Hindlimb muscle (tissue), 1 donor: ENCODE data around the gene SLC49A3. TPM values are rescaled to one million over a fixed set of nuclear protein-coding genes. Genes with fewer than 3 reads are reported as not detected.
"Not testable (repeated sequence)": the region's sequence is repeated elsewhere in the genome, so short reads cannot be mapped to it uniquely, and the experiment has no call there.

ENCODE experiments used
- DNase-seq: peaks from one replicate; pipeline ENCODE4 v3.0.0-alpha.2; 2013
- polyA plus RNA-seq: library from polyadenylated mRNA; unstranded; fragments of 120-200 nt; gene quantifications from one replicate; pipeline ENCODE4 v1.2.1, GENCODE V29; 2013; ENCODE audit not compliant: insufficient read length

SLC49A3 gene
- polyA plus RNA-seq = 19.1 TPM

GRCh38 chr4:688854-689681 is at the start of gene SLC49A3:
SLC49A3 (minus strand) TSS chr4:689151; CDS start chr4:689127, 24 bp downstream.
- DNase-seq = no peak

GRCh38 chr4:736561-736960 is 47.6 kb upstream of the SLC49A3 start:
- DNase-seq = not testable (repeated sequence)

GRCh38 chr4:735583-735982 is 46.6 kb upstream of the SLC49A3 start:
- DNase-seq = no peak

GRCh38 chr4:734951-735350 is 46.0 kb upstream of the SLC49A3 start:
- DNase-seq = no peak

DNA sequence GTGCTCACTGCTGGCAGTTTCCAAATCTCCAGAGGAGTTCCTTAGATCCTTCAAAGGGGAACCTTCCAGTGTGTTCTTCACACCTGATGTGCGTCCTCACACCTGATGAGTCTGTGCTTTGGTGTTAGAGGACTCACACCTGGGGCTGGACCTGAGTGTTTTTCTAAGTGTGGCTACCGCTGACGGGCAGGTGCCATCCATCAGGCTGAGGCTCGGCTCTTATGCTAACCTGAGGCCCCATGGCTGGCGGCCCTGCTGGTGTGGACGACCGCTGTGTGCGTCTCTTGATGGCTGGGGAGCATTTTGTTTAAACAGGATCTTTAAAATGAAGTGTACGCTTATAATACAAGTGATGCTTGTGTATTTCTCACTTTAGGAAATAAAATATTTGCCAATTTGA is 45.1 kb upstream of the SLC49A3 start:
- no peak for DNase-seq

DNA sequence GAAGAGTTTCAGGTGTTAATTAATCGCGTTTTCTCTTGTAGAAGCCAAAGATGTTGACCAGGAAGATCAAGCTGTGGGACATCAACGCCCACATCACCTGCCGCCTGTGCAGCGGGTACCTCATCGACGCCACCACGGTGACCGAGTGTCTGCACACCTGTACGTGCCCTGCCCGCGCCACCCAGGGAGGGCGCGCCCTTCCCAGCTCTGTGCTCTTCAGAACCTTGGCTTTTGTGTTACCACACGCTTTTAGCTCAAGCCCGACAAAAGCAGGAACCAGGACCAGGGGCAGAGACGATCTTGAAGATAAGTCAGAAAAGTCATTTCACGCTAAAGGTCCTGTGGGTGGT is 44.7 kb upstream of the SLC49A3 start:
- no peak for DNase-seq

DNA sequence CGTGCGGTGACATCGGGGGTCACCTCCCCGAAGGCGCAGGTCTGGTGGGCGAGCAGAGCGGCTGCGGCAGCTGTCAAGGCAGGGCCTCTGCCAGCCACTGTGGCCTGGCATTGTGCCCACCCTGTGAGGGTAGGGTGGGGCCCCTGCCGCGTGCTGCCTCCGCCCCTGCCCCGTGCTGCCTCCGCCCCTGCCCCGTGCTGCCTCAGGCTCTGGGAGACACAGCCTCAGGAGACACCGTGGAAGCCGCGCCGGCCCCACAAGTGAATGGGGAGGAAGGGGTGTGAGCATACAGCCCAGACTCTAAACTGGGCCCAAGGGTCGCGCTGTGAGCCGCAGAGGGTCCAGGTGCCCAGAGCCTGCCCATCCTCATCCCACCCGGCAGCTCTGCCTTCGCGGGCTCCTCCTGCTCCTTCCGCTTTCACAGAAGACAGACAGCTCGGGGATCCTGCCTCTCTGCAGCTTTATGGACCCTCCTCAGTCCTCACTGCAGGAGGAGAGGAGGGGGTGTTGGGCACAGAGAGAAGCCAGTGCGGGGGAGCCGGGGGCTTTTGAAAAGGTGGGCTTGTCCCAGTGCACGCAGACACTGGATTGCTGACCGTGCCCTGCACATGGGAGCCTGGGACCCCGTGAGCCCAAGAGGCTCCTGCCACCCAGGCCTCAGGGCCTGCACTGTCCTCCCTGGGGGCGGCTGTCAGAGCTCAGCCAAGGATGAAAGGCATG is 44.1 kb upstream of the SLC49A3 start:
- DNase-seq = no peak

DNA sequence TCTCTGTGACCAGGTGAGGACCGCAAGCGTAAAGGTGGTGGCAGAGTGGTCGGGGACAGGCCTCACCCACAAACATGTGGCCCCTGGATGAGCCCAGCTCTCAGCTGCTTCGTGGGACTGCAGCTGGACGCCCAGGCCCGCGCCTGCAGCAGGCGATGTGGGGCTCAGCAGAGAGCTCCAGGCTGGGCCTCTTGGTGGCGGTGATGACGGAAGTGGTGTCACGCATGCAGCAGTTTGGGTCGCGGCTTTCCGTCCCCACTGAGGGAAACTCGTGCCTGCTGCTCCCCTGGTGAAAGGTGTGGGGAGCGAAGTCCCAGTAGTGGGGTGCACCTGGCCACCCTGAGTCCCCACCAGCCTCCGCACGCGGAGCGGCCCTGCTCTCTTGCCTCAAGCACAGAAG is 43.5 kb upstream of the SLC49A3 start:
- DNase-seq = no peak

DNA sequence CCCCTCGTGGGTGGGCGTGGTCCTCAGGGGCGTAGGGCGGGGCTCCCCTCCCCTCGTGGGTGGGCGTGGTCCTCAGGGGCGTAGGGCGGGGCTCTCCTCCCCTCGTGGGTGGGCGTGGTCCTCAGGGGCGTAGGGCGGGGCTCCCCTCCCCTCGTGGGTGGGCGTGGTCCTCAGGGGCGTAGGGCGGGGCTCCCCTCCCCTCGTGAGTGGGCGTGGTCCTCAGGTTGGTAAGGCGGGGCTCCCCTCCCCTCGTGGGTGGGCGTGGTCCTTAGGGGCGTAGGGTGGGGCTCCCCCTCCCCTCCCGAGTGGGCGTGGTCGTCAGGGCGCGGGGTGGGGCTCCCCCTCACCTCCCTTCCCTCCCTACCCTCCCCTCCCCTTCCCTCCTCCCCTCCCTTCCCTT is 43.0 kb upstream of the SLC49A3 start:
- not testable (repeated sequence) for DNase-seq

DNA sequence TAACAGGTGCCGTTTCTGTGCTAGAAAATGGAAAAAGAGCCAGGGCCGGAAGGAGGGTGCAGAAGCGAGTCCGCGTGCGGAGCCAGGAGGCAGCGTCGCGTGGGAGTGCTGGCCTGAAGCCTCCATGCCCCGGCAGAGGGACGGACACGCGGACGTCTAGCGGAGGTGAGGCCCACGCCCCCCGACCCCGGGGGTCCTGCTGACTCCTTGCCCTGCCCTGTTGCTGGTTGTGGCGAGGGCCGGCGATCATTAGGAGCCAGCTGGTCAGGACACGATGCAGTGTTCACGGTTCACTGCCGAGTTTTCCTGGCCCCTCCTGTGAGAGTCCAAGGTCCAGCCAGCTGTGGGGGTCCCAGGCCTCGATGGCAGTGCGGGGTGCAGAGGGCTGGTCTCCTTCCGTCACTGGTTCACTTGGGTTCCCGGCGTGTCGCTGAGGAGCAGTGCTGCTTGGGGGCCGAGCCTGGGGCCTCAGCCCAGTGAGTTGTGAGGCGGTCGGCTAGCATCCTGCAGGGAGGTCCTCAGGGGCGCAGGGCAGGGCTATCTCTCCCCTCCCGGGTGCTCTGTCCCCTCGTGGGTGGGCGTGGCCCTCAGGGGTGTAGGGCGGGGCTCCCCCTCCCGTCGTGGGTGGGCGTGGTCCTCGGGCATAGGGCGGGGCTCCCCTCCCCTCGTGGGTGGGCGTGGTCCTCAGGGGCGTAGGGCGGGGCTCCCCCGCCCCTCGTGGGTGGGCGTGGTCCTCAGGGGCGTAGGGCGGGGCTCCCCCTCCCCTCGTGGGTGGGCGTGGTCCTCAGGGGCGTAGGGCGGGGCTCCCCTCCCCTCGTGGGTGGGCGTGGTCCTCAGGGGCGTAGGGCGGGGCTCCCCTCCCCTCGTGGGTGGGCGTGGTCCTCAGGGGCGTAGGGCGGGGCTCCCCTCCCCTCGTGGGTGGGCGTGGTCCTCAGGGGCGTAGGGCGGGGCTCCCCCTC is 42.3 kb upstream of the SLC49A3 start:
- not testable (repeated sequence) for DNase-seq

GRCh38 chr4:730511-730910 is 41.6 kb upstream of the SLC49A3 start:
- DNase-seq = no peak

- no peak for DNase-seq
These were observed 40.7 kb upstream of the SLC49A3 start for GRCh38 chr4:729336-730315.

DNA sequence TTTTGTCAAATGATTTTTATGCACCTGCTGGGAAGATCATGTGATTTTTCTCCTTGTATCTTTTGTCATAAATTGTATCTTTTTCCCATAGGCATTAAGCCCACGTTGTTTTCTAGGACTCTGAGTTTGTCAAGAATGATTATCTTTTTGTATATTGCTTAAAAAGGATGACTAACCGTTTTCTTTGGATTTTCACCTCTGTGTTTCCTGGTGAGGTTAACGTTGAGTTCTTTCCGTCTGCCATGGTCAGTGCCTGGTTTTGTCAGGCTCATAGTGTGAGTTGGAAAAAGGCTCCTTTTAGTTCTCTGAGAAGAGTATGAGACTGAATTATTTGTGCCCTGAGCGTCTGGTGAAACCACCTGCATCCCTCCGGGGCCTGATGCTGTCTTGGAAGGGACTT is 38.6 kb upstream of the SLC49A3 start:
- DNase-seq = no peak

GRCh38 chr4:726838-727237 is 37.9 kb upstream of the SLC49A3 start:
- no peak for DNase-seq

DNA sequence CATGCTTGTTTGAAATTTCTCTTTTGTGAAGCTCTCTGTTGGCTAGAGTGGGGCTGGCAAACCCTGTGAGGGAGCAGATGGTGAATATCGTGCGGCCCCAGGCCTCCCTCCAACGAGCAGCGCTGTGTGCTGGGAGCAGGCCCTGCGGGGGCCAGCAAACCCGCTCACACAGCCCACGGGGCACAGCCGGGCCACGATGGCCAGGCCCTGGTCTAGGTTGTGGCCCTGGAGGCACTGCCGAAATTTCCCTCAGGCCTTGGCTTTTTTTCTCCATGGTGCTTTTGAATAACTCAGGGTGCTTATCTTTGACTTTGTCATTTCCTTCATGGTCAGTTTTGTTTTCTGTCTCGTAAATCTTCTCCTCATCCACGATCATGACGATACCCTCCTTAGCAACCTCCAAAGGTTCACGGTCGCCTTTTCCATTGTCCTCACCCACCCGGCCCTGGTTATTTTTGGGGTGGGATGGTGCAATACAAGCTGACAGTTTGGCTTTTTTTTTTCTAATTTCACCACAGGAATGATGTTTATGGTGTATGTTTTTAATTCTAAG is 37.4 kb upstream of the SLC49A3 start:
- no peak for DNase-seq

GRCh38 chr4:725391-726234 is 36.7 kb upstream of the SLC49A3 start:
- DNase-seq = no peak

DNA sequence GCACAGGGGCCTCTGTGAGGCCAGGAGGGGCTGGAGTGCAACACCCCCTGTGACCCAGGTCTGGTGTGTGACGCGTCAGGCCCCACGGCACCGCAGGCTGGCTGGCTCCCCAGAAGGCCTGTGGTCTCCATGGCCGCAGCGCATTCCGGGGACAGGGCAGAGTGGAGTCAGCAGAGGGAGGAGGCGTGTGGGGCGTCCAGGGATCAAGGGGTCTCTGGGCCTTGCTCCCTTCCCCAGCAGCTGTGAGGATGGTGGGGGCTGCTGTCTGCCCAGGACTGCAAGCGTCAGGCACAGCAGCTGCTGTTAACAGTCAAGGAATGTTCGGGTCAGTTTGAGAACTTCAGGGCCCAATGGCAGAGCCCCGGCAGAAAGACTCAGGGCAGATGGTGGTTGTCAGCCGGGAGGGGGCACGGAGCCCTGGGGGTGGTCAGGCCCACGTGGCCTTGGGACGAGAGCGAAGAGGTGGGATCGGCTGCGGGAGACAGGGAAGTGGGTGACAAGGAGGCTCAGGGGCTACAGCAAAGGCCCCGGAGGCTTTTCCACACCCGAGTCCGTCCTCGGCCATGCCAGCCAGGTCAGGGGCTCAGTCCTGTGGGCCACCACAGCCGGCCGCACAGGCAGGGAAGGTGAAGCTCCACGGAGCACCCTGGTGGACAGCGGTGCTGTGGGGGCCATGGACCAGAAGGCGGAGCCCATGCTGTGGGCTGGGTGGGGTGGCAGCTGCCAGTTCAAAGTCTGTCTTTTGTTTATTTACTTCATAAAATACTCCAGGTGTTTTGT is 35.0 kb upstream of the SLC49A3 start:
- peak; percentile 48 for DNase-seq

DNA sequence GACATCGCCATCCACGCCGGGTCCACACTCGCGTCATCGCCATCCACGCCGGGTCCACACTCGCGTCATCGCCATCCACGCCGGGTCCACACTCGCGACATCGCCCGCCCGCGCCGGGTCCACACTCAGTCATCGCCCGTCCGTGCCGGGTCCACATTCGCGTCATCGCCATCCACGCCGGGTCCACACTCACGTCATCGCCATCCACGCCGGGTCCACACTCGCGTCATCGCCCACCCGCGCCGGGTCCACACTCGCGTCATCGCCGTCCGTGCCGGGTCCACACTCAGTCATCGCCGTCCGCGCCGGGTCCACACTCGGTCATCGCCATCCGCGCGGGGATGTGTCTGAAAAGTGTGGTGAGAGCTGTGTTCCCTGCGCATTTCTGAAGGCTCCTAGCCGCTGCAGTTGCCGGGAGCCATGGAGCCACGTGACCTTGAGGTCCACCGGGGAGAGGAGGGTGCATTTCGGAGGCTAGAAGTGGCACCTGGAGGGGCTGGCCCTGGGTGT is 34.0 kb upstream of the SLC49A3 start:
- no peak for DNase-seq

DNA sequence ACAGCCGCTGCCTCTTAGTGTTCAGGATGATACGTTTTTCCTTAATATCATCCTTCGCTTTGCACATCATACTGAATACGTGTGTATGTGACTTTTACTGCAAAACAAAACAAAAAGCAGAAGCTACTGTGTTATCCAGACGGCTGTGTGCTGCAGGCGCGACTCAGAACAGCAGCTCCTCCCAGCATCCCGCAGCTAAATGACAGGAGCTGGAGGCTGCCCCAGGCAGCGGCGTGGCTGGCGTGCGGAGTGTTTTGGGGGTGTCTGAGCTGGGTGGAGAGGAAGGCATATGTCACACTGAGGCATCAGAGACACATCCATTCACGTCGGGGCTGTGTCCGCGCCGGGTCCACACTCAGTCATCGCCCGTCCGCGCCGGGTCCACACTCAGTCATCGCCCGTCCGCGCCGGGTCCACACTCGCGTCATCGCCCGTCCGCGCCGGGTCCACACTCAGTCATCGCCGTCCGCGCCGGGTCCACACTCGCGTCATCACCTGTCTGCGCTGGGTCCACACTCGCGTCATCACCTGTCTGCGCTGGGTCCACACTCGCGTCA is 33.3 kb upstream of the SLC49A3 start:
- DNase-seq = no peak
